ENCODE results near the gene CEACAM7.
"Not testable (repeated sequence)": the region's sequence is repeated elsewhere in the genome, so short reads cannot be mapped to it uniquely, and the experiment has no call there.

The CEACAM7 gene

DNA sequence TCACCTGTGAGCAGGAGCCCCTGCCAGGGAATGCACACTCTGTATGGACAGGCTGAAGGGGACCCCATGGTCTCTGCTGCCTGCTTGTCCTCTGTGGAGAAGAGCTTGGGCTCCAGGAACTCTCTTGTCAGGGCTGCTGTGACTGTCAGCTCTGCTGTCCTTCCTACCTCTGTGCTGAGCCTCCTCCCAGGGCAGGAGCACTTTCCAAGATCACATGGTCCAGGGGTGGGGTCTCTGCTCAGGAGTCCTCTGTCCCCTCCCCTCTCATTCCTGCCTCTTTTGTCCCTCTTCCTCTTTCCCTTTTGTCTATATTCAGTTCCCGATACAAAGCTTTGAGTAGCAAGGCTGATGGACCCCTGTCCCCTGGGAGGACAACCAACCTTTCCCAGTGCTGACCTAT, at the start of gene CEACAM7:
TSS of gene CEACAM7 (minus strand) at position 173 of the 400 bp plus-strand sequence. CDS start at position 68, 105 bp downstream.
- DNase-seq (ENCODE audit: low read depth in 3 of 3) = no peak

DNA sequence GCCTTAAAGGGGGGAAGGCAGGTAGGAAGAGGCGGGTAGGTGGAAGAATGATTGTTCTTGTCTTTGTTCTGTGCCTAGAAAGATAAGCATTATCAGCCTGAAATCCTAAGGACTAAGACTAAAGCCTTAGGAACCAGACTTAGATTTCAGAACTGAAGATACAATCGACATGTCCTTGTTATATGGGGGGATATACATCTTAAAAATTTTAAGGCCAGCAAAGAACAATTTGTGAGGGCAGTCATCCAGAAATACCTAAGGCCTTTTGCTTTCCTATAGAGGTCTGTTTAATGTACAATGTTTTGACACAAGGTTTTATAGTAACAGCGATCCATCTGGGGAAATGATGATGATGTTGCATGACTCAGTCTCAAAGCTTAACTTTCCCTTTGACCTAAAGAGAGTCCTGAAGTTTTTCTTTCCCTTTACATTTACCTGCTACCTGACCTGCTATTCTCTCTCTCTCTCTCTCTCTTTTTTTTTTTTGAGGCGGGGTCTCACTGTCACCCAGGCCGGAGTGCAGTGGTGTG, 47.1 kb upstream of the CEACAM7 start:
- DNase-seq (ENCODE audit: low read depth in 3 of 3) = no peak

DNA sequence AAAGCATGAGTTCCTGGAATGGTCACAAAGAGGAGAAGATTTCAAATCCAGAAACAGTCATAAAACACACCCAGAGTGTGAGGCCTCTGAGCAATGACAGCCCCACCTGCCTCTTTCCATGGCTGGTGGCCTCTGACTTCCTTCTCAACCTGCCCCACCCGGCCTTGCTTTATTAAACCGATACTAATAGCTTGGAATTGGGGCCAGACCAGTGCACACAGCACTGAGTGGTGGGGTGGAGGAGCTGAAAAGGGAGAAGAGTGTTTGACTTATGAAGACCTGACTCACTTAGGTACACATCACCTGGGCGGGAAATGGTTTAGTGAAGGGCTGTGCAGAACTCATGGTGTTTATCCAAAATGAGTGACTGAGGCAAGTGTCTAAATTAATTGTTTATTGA, 46.5 kb upstream of the CEACAM7 start:
- no peak for DNase-seq (ENCODE audit: low read depth in 3 of 3)

DNA sequence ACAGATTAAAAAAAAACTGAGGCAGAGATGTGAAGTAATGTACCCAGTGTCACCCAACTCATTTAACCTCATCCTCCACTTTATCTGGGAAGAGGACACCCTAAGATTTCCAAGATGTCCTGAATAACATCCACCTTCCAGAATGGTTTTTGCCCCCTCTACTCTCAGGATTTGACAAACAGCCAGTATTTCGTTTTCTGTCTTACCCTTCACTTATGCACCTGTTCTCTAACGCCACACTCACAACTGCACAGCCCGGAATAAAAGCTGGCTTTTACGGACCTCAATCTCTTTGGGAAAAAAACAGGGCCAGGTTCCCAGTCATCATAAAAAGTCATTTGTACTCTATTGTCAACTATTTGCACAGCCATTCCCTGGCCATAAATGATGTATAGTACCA, 46.1 kb upstream of the CEACAM7 start:
- no peak for DNase-seq (ENCODE audit: low read depth in 3 of 3)

DNA sequence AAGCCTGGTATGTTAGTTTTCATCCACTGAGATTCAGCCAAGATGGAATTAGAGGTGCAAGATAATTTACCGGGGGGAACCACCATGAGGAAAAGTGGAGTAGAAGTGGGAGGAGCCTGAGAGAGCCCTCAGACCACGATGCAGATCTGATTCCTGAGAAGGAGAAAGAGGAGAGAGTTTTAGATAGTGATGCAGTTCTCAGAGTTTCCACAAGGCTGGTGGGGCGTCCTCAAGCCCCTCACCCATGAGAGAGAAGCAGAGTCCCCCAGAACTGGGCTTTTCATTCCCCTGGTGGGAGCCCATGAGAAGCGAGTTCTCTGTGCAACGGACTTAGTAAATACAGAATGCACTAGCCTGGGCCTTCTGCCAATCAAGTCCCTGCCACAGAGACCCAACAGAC, 38.4 kb upstream of the CEACAM7 start:
- DNase-seq (ENCODE audit: low read depth in 3 of 3) = no peak

DNA sequence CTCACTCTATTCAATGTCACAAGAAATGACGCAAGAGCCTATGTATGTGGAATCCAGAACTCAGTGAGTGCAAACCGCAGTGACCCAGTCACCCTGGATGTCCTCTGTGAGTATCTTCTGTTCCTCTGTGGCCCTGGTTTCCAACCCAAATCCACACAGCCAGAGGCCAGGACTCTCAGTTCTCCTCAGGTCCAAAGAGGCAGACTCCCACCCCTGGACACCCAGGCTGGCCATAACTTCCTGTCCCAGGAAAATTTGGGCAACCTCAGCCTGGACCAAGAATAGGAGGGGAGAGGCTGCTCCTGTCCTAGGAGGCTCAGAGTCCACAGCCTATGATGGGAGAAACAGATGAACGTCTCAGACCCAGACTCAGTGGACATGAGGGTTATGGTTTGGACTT, 32.0 kb upstream of the CEACAM7 start:
- DNase-seq (ENCODE audit: low read depth in 3 of 3) = no peak

DNA sequence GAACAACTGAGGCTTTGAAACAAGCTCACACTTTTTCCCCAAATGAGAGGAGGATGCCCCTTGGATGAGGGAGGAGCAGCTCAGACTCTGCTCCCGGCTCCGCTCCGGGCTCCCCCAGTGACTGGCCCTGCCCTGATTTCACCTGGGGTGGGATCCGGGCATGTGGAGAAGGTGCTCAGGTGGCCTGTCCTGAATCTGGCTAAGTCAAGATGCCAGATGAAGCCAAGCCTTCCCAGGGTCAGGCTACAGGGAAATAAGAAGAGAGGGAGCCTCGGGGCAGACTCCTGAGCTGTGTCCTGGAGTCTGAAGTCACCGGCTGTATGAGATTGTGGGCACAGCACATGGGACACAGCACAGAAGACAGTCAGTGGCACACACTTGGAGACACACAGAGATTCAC, 30.7 kb upstream of the CEACAM7 start:
- no peak for DNase-seq (ENCODE audit: low read depth in 3 of 3)

DNA sequence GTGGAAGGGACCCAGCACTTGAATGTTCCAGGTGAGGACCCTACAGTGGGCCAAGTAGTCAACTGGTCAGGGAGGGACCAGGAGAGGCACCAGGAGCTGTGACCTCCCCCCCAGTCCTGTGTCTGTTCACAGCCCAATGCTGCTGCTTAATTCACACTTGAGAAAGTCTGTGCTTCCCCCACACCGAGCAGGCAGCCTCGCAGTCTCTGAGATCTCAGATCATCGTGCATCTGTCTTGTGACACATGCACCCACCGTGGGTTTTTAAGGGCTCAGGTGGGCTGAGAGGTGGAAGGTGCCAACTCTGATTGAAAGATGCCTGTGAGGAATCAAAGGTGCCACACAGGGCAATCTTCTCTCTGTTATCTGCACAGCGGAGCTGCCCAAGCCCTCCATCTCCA, 26.5 kb upstream of the CEACAM7 start:
- DNase-seq (ENCODE audit: low read depth in 3 of 3) = no peak

DNA sequence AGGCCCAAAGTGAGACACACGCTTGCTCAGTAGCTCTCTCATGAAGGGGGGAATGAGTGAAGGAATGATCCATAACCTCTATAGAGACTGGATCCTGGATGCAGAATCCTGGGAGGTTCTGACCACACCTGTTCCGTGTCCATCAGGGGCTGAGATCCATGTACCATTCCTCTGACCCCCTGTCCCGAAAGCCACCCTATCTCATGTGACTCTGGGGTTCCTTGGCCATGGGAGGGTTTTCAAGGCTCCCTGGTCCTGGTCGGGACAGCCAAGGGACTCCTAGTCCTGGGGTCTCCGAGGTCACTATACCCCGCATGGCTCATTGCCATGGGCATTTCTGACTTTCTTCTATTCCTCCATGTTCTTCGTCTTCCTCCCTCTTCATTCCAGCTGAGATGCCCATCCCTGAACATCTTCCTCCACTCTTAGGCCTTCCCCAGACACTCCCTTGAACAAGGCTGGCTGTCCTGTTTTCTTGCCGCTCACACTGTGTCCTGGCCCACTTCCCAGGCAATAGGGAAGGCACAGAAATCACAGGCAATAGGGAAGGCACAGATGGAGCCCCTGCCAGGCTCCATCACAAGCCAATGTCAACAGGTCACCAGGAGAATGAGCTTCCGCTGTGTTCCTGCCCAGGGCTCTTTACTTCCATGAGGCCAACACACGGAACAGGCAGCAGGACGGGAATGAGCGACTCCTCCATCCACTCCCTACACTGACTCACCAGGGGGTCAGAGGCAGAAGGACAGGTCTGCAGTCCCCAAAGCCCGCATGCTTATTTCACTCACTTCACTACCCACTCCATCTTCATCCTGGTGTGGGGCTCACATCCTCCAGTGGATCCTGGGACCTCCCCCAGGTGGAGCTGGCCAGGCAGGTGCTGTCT, 23.5 kb upstream of the CEACAM7 start:
- no peak for DNase-seq (ENCODE audit: low read depth in 3 of 3)

DNA sequence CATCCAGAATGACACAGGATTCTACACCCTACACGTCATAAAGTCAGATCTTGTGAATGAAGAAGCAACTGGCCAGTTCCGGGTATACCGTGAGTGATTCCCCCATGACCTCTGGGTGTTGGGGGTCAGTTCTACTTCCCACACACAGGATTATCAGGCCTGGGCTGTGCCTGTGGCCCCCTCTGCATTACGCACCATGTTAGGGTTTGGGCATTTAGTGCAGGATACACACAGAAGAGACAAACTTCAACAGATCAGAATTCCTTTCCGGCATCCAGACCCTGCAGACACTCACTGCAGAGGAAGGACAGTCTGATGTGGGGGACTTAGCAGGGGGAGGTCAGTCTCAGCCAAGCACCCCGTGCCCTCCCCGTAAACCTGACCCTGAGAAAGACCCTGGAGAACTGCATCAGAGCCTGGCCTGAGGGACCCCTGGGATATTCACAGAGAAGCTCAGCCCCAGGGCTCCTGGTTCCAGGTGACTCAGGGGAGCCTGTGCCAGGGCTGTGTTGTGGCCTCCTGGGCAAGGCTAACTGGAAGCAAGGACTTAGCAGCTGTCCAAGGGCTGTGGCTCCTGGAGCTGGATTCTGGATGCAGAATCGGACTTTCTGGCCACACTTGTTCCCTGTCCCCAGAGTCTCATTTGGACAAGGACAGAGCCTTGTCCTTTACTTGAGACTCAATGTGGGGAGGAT, 22.0 kb upstream of the CEACAM7 start:
- no peak for DNase-seq (ENCODE audit: low read depth in 3 of 3)

DNA sequence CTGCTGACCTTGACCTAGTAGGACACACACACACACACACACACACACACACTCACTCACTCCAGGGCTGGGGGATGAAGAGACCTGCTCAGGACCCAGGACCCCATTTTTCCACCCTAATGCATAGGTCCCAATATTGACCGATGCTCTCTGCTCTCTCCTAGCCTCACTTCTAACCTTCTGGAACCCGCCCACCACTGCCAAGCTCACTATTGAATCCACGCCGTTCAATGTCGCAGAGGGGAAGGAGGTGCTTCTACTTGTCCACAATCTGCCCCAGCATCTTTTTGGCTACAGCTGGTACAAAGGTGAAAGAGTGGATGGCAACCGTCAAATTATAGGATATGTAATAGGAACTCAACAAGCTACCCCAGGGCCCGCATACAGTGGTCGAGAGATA, 21.4 kb upstream of the CEACAM7 start:
- DNase-seq (ENCODE audit: low read depth in 3 of 3) = not testable (repeated sequence)

DNA sequence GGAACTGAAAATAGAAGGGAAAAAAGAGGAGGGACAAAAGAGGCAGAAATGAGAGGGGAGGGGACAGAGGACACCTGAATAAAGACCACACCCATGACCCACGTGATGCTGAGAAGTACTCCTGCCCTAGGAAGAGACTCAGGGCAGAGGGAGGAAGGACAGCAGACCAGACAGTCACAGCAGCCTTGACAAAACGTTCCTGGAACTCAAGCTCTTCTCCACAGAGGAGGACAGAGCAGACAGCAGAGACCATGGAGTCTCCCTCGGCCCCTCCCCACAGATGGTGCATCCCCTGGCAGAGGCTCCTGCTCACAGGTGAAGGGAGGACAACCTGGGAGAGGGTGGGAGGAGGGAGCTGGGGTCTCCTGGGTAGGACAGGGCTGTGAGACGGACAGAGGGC, 20.4 kb upstream of the CEACAM7 start, which contains the start of gene CEACAM5:
TSS of gene CEACAM5 (plus strand) at position 146 of the 400 bp plus-strand sequence. CDS start at position 252, 106 bp downstream.
- no peak for DNase-seq (ENCODE audit: low read depth in 3 of 3)

DNA sequence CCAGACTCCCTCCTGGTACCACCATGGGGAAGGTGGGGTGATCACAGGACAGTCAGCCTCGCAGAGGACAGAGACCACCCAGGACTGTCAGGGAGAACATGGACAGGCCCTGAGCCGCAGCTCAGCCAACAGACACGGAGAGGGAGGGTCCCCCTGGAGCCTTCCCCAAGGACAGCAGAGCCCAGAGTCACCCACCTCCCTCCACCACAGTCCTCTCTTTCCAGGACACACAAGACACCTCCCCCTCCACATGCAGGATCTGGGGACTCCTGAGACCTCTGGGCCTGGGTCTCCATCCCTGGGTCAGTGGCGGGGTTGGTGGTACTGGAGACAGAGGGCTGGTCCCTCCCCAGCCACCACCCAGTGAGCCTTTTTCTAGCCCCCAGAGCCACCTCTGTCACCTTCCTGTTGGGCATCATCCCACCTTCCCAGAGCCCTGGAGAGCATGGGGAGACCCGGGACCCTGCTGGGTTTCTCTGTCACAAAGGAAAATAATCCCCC, 19.9 kb upstream of the CEACAM7 start:
- DNase-seq (ENCODE audit: low read depth in 3 of 3) = no peak

DNA sequence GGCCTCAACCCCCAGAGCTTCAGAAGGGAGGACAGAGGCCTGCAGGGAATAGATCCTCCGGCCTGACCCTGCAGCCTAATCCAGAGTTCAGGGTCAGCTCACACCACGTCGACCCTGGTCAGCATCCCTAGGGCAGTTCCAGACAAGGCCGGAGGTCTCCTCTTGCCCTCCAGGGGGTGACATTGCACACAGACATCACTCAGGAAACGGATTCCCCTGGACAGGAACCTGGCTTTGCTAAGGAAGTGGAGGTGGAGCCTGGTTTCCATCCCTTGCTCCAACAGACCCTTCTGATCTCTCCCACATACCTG, 19.4 kb upstream of the CEACAM7 start:
- no peak for DNase-seq (ENCODE audit: low read depth in 3 of 3)

DNA sequence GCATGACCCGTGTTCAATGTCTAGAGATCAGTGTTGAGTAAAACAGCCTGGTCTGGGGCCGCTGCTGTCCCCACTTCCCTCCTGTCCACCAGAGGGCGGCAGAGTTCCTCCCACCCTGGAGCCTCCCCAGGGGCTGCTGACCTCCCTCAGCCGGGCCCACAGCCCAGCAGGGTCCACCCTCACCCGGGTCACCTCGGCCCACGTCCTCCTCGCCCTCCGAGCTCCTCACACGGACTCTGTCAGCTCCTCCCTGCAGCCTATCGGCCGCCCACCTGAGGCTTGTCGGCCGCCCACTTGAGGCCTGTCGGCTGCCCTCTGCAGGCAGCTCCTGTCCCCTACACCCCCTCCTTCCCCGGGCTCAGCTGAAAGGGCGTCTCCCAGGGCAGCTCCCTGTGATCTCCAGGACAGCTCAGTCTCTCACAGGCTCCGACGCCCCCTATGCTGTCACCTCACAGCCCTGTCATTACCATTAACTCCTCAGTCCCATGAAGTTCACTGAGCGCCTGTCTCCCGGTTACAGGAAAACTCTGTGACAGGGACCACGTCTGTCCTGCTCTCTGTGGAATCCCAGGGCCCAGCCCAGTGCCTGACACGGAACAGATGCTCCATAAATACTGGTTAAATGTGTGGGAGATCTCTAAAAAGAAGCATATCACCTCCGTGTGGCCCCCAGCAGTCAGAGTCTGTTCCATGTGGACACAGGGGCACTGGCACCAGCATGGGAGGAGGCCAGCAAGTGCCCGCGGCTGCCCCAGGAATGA, 18.9 kb upstream of the CEACAM7 start:
- peak; percentile 41 to 51 (median 49) for DNase-seq (ENCODE audit: low read depth in 3 of 3)

DNA sequence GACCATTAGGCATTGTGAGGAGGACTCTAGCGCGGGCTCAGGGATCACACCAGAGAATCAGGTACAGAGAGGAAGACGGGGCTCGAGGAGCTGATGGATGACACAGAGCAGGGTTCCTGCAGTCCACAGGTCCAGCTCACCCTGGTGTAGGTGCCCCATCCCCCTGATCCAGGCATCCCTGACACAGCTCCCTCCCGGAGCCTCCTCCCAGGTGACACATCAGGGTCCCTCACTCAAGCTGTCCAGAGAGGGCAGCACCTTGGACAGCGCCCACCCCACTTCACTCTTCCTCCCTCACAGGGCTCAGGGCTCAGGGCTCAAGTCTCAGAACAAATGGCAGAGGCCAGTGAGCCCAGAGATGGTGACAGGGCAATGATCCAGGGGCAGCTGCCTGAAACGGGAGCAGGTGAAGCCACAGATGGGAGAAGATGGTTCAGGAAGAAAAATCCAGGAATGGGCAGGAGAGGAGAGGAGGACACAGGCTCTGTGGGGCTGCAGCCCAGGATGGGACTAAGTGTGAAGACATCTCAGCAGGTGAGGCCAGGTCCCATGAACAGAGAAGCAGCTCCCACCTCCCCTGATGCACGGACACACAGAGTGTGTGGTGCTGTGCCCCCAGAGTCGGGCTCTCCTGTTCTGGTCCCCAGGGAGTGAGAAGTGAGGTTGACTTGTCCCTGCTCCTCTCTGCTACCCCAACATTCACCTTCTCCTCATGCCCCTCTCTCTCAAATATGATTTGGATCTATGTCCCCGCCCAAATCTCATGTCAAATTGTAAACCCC, 17.5 kb upstream of the CEACAM7 start:
- no peak for DNase-seq (ENCODE audit: low read depth in 3 of 3)

DNA sequence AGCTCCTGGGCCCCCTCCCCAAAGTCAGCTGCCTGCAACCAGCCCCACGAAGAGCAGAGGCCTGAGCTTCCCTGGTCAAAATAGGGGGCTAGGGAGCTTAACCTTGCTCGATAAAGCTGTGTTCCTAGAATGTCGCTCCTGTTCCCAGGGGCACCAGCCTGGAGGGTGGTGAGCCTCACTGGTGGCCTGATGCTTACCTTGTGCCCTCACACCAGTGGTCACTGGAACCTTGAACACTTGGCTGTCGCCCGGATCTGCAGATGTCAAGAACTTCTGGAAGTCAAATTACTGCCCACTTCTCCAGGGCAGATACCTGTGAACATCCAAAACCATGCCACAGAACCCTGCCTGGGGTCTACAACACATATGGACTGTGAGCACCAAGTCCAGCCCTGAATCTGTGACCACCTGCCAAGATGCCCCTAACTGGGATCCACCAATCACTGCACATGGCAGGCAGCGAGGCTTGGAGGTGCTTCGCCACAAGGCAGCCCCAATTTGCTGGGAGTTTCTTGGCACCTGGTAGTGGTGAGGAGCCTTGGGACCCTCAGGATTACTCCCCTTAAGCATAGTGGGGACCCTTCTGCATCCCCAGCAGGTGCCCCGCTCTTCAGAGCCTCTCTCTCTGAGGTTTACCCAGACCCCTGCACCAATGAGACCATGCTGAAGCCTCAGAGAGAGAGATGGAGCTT, 15.7 kb upstream of the CEACAM7 start:
- no peak for DNase-seq (ENCODE audit: low read depth in 3 of 3)

DNA sequence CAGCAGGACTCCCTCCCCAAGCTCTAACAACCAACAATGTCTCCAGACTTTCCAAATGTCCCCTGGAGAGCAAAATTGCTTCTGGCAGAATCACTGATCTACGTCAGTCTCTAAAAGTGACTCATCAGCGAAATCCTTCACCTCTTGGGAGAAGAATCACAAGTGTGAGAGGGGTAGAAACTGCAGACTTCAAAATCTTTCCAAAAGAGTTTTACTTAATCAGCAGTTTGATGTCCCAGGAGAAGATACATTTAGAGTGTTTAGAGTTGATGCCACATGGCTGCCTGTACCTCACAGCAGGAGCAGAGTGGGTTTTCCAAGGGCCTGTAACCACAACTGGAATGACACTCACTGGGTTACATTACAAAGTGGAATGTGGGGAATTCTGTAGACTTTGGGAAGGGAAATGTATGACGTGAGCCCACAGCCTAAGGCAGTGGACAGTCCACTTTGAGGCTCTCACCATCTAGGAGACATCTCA, 14.1 kb upstream of the CEACAM7 start:
- no peak for DNase-seq (ENCODE audit: low read depth in 3 of 3)

DNA sequence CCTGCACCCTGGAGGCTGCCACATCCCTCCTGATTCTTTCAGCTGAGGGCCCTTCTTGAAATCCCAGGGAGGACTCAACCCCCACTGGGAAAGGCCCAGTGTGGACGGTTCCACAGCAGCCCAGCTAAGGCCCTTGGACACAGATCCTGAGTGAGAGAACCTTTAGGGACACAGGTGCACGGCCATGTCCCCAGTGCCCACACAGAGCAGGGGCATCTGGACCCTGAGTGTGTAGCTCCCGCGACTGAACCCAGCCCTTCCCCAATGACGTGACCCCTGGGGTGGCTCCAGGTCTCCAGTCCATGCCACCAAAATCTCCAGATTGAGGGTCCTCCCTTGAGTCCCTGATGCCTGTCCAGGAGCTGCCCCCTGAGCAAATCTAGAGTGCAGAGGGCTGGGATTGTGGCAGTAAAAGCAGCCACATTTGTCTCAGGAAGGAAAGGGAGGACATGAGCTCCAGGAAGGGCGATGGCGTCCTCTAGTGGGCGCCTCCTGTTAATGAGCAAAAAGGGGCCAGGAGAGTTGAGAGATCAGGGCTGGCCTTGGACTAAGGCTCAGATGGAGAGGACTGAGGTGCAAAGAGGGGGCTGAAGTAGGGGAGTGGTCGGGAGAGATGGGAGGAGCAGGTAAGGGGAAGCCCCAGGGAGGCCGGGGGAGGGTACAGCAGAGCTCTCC, 13.5 kb upstream of the CEACAM7 start:
- no peak for DNase-seq (ENCODE audit: low read depth in 3 of 3)
